DMS53 treated with DMSO at 0.1 percent for 48 hours (cell line): Measurements from ENCODE around the gene LTB.
"Not testable (repeated sequence)": the region's sequence is repeated elsewhere in the genome, so short reads cannot be mapped to it uniquely, and the experiment has no call there.

ENCODE experiments used
- DNase-seq: peaks from one replicate; lab custom pipeline; 2025; ENCODE audit not compliant: unreplicated experiment; lab: John Stamatoyannopoulos, UW

LTB gene

GRCh38 chr6:31556307-31556706, 25.9 kb downstream of the LTB start:
- DNase-seq: no peak

- DNase-seq: not testable (repeated sequence)
Measured at GRCh38 chr6:31551371-31551770, 30.9 kb downstream of the LTB start.

DNA sequence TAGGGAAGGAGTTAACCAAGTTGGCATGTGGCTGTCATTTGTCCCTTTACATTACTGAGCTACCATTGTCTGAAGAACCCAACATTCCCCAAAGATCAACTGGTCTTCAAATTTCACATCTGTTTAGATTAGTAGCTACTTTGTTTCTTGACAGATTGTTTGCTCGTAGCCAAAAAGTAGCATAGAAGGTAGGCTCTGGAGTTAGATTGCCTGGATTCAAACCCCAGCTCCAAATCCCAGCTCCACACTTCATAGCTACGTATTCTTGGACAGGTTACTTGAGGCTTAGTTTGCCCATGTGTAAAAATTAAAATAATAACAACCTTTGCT, 33.7 kb downstream of the LTB start:
- no peak for DNase-seq

DNA sequence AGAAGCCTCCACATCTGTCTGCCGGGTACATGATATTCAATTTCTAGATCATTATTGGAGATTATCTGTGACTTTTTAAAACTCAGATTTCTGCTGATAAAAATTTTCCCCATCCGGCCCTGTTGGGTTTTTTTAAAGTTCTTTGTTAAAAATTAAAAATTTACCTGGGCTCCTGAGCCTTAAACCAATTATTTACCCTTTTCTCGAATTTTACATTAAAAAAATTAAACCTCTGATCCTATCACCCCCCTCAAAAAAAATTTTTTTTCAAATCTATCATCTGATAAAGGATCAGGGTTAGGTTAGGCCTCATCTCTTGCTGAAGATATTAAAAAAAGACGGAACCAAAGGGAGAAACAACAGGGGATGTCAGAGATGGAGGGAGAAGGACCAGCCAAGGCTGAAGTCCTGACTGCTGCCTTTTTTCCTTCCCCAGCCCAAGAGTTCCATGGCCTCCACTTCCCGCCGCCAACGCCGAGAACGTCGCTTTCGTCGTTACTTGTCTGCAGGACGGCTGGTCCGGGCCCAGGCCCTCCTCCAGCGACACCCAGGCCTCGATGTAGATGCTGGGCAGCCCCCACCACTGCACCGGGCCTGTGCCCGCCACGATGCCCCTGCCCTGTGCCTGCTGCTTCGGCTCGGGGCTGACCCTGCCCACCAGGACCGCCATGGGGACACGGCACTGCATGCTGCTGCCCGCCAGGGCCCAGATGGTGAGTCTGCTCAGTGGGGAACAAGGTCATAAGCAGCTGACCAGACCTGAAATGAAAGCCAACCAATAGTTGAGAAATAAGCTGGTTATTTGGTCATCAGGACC, 34.3 kb downstream of the LTB start:
- no peak for DNase-seq

- peak; percentile 94 for DNase-seq
Measured at GRCh38 chr6:31546958-31547726, 35.1 kb downstream of the LTB start, which contains the start of gene NFKBIL1. Gene NFKBIL1 (plus strand): TSS chr6:31547608. CDS start chr6:31547695, 87 bp downstream.

DNA sequence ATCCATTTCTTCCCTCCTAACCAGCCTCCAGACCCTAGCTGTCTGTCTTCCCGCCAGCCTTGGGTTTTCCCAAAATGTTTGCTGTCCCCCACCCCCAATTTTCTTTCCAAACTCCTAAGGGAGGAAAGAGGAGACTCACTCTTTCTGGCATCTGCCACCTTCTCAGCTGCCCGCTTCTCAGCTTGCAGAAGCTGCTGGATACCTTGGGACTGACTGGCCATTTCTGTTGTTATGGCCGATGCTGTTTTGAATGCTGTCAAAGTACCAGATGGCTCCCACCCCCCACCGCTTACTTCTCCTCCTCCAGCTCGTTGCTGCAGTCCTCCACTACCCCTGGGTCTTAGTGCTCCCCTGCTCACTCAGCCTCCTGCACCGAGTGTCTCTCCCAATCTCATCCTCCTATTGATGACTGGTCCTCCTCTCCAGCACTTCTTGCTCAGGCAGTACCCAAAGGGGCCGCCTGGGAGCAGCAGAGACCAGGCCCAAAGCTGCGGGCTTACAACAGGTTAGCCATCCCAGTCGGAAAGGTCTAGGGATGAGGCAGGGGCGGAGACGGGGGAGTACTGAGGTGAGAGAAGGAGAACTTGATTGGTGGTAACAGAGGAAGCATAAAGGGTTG, 35.8 kb downstream of the LTB start, which contains the start of gene ATP6V1G2:
ATP6V1G2 (minus strand) TSS at position 270 of the 619 bp plus-strand sequence; CDS start at position 221, 49 bp downstream.
- DNase-seq: peak; percentile 97

DNA sequence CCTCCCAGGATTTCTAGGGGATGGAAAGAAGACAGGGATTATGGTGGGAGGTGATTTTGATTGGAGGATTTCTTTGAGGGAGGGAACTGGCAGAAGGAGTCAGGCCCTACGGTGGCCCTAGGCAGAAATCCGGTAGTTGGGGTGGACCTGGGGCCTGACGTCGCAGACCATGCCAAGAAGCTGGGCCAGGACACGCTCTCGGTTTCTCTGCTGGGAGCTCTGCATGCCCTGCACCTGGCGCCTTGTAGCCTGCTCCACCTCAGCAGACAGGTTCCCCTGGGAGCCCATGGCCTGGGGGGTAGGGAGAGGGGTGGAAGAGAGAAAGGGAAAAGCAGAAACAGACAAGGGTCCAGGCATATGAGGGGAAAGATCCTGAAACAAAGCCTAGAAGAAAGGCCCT, 36.9 kb downstream of the LTB start:
- no peak for DNase-seq

- DNase-seq: no peak
Measured at GRCh38 chr6:31544676-31545075, 37.5 kb downstream of the LTB start.

- DNase-seq: no peak
Measured at GRCh38 chr6:31543639-31544038, 38.6 kb downstream of the LTB start.

DNA sequence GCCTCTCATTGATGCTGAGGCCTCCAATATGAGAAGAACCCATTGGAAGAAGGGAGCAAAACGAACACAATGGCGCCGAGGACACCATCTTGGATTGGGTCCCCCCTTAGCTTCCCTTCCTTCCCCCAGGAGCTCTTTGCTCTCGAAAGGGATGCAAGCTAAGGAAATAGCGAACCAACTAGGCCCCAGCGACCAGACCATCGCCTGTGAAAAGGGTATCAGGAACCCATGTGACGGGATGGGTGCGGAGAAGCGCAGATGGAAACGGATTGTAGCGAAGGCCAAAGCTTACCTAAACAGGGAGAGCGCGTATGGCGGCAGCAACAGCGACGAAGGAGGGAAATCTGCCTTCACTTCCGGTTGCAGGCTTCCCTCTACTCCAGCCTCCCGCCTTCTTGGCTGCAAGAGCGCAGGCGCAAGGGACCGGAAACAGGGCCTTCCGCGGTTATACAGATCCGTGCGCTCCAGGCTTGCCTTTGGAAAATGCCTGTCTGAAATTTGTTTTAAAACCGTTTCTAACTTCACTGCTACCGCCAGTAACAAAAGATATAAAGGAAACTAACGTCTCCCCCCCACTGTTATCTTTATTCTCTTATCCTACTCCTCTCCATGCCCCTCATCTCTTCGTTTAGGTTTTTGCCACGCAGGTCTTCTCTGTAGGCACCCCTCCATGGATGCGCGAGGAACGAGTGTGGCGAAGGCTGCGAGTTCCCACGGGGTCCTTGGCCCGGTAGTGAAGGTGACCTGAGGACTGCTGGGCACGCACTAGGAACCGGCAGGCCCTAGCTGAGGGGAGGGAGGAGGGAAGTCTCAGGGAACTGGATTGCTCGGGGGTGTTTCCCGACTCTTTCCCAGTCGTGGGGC, 40.3 kb downstream of the LTB start, which contains the start of gene DDX39B:
DDX39B (minus strand) TSS at position 346 of the 864 bp plus-strand sequence. CDS start 1,471 bp downstream, outside the sequence.
- DNase-seq: peak; percentile 96

GRCh38 chr6:31541059-31541657, 41.1 kb downstream of the LTB start:
- DNase-seq: peak; percentile 34

DNA sequence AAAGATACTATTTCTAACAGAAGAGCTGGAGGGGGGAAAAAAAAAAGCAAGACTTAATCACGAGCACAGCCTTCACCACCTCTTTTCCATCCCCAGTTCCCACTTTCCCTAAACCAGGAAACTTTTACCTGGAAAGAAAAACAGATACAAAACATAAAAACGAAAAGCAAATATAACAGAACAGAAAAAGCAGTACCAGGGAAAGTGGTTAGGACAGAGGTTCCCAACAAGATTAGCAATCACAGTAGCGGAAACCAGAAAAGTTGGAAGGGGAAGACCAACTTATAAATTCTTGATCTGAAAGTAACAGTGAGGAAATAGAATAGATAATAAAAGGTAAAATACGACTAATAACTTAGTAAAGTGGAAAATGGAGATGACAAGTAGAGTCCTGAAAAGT, 41.6 kb downstream of the LTB start:
- no peak for DNase-seq

- DNase-seq: no peak
Measured at GRCh38 chr6:31538805-31539400, 43.3 kb downstream of the LTB start.

- no peak for DNase-seq
Measured at GRCh38 chr6:31535538-31536324, 46.5 kb downstream of the LTB start.

DNA sequence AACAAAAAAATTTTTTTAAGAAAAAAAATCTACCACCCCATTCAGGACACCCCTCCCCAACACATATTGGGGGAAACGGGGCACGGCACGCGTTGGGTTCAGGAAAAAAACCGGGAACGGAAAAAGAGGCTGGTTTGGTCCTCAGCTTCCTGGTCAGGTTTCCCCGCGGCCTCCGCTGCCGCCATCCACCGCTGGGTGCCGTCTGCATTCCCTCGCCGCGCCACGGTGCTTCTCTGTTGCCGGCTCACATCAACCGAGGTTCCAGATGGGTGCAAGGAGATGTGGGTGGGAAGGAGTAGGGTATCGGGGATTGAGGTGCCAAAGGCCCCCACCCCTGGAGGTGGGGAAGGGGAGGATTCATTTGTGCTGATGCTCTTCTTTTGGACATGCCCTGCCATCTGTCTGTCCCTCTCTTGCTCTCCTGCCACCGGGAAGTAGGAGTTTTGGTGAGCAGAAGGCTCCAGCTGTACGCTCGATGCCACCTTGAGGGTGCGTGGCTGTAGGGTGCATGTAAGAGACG, 47.6 kb downstream of the LTB start:
- no peak for DNase-seq

- no peak for DNase-seq
Measured at GRCh38 chr6:31534011-31534410, 48.2 kb downstream of the LTB start.

GRCh38 chr6:31533455-31533841, 48.8 kb downstream of the LTB start:
- DNase-seq: no peak

DNA sequence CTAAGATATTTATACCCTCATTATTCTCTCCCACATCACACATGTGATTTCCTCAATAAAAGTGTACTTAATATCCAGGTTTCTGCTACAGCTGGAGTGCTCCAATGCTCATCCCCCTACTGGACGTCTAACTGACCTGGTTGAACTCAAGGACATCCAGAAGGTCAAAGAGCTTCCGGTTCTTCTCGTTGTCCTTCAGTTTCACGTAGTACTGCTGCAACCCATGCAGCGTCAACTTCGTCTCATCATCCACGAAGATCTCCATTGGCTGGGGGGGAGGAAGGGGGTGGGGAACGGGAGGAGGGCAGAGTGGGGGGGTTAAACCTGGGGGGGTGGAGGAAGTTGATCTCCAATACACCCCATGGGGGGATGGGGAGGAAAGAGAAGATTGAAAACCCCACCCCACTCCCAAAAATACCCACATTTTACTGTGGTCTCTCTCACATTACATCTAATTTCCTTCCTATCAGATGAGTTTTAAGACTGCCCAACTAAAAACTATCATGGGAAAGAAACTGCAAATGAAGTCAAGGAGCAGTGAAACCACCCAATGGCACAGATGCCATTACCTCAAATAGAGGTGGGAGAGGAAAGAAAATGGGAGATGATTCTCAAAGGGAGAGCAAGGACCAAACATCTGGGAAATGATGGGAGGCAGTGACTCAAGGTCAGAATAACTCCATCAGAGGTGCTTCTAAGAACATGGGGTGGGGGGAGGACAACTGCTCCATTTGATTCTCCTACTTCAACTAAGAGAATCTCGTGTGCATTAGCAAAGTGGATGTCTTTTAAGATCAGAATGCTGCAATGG, 49.4 kb downstream of the LTB start:
- no peak for DNase-seq
